Fibroblast of skin of back (primary cell): ENCODE measurements around the gene C1orf198.

Source experiments
- DNase-seq: peaks from one replicate; pipeline ENCODE4 v3.0.0-alpha.2; 2013

Gene C1orf198

DNA sequence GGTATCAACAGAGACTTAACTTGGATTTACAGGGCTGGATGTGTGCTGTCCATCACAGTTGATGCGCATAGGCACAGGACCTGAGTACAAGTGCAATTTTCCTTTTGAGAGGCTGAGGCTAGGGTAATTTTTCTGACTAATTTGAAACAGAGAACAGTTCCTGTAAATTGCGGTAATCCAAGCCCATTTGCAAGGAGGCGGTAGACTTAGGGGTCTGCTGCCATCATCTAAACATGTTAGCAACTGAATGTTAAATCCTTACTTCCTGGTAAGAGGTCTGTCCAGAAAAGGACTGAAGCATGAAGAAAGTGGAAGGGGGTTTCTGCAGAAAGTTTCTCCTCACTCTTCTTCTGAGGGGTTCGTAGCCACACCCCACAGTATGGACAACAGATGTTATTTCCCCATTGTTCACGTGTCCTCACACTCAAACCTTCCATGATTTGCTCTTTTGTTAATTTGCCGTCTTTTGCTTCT, 23.7 kb upstream of the C1orf198 start:
- no peak for DNase-seq

DNA sequence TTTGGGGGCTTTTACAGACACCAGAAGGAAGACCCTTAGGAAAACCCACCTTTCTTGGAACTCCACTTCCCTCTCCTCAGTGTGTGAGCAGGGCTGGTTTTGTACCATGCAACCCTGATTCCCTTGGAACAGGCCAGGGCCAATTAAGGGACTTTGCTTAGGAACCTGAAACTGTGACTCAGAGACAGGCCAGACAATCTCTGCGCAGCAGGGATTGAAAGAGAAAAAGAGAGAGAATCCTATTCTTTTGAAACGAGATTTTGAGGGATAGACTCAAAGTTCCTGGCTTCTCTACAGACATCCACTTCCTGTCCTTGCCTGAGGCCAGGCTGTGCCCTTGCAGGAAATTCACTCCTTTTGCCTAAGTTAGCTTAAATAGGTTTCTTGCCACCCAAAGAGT, 23.1 kb upstream of the C1orf198 start:
- no peak for DNase-seq

DNA sequence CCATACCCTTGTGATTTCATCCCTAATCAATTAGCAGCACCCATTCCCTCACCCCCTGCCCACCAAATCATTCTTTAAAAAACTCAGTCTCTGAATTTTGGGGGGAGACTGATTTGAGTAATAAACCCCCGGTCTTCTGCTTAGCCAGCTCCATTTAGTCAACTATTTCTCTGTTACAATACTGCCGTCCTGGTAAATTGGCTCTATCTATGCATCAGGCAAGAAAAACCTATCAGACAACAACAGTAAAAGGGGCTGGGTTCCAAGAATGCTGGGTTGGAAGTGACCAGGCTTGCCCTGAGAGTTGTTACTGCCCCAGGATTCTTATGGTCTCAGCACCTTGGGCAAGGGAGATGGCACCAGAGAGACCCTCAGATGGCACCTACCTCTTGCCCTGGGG, 16.3 kb upstream of the C1orf198 start:
- no peak for DNase-seq

DNA sequence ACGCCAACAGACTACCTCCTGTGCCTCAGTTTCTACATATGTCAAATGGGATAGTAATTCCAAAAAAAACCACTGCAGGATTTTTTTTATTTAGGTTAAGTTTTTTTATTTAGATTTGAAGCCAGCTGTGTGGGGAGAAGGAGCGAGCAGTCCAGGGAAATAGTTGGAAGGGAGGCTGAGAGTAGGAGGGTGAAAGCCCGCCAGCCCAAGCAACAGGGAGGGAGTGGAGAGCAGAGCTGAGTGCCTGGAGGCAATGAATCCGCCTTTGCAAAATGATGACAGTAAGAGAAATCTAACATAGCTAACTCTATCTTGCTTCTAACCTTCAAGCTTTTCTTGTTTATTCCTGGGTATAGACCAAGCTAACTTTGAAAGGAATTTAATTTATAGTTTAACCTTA, 15.6 kb upstream of the C1orf198 start:
- no peak for DNase-seq

DNA sequence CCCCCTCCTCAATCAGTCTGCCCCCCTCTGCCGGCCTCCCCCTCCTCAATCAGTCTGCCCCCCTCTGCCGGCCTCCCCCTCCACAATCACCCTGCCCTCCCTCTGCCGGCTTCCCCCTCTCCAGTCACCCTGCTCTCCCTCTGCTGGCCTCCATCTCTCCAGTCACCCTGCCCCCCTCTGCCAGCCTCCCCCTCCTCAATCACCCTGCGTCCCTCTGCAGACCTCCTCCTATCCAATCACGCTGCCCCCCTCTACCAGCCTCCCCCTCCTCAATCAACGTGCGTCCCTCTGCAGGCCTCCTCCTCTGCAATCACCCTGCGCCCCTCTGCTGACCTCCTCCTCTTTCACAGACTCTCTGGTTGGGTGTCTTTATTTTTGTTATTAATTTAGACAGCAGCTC, 11.5 kb upstream of the C1orf198 start:
- no peak for DNase-seq

DNA sequence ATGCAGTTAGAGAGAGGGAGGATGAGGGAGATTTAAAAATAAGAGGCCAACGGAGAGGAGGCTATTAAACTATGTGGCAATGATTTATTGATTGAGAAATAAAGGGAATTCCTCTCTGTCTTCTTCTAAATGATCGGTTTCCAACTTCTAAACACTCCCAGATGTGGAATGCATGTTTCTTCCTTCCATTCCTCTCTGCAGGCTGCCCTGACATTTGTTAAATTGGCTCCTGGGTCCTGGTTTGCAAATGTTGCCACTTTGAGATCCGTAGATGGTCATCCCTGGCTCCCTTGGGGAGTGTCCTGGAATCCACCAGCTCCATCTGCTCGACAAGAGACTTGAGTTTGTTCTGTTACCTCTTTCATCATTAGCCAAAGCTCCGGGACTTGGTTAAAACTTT, 10.3 kb upstream of the C1orf198 start:
- DNase-seq = peak; percentile 83

DNA sequence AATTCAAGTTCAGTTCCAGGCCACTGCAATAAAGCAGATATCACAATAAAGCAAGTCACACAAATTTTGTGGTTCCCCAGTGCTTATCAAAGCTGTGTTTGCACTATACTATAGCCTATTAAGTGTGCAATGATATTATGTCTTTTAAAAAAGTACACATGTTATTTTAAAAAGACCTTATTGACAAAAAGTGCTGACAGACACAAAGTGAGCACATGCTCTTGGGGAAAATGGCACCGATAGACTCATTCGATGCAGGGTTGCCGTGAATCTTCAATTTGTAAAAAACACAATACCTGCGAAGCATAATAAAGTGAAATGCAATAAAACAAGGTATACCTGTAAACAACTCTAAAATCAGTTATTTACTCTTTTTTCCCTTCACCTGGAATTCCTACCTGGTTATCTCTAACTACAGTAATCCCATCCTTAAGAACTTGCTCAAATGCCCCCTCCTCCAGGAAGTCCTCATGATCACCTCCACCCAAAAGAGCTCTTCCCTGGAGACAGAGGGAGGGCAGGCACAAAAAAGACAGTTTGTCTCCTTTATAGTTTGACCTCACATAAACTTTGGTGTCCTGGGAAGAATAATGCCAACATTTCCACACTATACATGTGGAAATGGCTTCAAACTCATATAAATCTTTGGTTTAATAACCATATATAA, 9.7 kb upstream of the C1orf198 start:
- DNase-seq = no peak

DNA sequence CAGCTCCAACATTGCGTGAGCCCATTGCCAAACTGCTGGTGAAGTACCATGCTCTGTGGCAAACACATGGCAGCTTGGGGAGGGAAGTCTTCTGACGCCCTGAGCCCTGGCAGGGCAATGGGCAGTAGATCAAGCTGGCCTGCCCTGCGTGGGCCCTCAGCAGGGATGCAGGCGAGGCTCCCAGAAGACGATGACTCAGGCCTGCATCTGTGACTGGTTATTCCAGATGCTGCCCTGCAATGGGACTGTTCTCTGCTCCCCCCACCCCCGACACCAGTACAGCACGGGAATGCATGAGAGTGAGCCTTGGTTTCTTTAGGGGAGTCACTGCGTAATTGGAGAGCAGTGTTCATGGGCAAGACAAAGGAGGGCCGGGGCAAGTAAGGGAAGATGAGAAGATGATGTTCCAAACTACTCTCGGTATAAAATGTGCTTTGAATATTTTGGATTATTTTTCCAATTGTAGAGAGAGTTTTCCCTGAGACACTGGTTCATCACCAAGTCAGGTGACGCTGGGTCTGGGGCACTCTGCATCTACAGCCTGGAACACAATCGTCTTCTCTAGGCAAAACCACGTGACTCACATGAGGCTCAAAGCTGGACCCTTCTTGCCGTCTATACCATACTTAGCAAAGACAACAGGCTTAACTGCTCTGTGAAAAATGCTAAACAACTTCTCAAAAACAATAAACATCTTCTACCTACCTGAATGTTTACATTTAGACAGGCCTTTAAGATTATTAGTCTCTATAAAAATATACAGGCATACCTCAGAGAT, 9.0 kb upstream of the C1orf198 start:
- DNase-seq = peak; percentile 82

DNA sequence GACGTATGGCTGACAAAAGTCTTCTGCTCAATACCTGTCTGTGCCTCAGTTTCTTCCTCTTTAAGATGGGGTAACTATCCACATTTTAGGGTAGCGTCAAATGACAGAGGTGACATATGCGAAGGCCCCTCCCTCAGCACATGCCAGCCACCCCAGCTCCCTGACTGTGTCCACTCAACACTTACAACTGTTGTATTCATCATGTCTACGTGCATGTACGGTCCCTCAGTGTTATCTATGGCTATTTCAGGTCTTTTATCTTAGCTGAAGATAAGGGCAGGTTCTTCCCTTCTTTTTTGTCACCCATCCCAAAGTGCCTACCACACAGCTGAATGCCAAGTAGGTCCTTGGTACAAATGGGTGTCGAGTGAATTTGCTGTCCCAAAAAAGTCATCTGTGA, 8.3 kb upstream of the C1orf198 start:
- DNase-seq = no peak

DNA sequence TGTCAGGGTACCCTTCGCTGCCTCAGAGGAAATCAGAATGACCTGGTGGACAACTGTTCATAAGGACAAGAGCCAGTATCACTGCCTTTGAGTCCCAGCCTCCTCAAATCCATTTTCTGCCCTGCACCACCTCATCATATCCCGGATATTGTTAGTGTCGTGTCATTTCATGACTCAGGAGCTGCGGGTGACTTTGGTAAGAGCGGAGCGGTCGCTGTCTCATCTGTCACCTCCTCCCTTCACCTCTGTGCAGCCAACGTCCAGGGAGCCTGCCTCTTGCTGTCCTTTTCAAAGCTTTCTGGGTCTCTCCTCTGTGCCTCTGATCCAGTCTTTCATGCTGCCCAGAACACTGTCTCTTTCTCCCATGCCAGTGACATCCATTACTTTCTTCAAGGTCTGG, 7.0 kb upstream of the C1orf198 start:
- no peak for DNase-seq

DNA sequence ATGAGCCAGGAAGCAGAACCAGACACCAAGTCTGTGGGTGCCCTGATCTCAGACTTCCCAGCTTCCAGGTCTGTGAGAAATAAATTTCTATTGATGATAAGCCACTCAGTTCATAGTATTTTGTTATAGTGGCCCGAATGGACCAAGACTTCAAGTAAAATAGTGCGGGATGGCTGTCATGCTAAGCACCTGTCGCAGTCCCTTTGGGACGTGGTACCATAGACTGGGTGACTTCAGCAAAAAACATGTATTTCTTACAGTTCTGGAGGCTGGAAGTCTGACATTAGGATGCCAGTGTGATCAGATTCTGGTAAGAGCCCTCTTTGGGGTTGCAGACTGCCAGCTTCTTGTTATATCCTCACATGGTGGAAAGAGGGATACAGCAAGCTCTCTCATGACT, 2.6 kb upstream of the C1orf198 start:
- no peak for DNase-seq

DNA sequence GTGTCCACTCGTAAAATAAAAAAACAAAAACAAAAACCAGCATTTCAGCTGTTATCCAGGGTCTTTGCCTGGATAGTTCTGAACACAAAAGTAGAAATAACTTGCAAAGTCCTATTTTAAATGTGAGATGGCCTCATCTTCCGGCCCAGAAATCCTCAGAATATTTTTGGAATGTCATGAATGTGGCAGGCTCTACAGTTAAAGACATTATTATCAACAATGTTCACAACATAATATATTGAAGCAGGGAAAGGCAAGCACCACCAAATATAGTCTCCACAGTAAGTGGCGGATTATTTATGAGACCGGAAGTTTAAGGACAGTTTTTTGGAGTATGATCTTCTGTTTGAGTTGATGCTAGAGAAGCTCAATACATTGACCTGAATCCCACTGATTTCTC, 1.2 kb upstream of the C1orf198 start:
- DNase-seq = peak; percentile 91

DNA sequence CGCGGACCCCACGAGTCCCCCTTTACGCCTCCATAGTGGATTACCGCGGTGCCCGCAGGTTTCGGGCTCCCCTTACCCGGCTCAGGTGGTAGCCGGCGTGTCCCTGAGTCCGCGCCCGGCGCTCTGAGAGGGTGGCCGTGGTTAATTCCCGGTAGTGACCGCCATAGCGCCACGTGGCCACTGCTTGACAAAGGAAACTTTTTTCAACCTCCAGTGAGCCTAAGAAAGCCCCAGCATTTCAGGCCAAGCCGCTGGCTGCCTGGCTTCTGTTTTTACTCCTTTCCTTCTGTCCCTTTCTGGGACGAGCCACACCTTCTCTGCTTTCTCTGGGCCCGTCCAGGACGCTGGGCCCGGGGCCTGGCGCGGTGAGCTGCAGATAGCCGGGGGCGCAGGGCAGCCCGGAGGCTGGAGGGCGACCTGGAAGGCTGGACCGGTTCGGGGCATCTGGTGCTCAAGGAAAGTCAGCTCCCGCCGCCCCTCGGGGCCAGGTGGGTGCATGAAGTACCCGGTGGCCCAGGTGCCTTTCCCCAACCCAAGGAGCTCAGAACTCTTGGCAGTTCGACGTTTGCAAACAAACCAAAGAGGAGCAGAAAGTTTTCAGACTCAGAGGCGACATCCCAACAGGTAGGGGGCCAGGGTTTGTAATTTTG, 540 bp upstream of the C1orf198 start:
- peak; percentile 74 for DNase-seq

DNA sequence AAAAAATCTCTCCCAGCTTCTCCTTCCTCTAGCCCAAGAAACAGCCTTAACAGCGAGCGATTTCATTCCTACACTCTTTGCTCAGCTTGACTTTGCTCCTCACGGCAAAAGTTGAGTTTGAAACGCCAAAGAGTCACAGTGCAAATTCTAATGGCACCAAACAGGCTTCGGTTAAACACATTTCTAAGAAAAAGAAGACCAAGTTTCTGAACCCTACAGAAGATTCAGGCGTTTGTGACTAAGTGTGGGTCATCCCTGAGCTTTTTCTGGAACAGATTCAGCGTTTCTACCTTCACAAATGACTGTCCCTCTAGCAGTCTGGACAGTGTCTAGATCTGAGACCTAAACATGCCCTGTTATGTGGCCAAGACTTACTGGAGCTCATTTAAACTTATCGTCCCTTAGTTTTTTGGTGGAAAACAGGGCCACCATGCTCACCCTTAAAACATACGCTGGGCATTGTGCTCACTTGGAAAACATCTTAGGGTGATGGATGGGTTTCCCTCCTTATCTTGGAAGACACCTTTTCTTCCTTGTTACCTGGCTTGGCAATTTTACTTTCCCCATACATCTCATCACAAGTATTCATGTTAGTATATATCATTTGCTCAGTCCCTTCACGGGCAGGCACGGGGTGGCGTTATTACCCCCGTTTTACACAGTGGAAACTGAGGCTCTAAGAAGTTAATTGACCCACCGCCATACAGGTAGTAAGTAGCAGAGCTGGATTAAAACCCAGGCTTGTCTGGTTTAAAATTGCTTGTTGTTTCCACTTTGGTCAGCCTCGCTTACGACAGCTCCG, 1.0 kb downstream of the C1orf198 start:
- no peak for DNase-seq

DNA sequence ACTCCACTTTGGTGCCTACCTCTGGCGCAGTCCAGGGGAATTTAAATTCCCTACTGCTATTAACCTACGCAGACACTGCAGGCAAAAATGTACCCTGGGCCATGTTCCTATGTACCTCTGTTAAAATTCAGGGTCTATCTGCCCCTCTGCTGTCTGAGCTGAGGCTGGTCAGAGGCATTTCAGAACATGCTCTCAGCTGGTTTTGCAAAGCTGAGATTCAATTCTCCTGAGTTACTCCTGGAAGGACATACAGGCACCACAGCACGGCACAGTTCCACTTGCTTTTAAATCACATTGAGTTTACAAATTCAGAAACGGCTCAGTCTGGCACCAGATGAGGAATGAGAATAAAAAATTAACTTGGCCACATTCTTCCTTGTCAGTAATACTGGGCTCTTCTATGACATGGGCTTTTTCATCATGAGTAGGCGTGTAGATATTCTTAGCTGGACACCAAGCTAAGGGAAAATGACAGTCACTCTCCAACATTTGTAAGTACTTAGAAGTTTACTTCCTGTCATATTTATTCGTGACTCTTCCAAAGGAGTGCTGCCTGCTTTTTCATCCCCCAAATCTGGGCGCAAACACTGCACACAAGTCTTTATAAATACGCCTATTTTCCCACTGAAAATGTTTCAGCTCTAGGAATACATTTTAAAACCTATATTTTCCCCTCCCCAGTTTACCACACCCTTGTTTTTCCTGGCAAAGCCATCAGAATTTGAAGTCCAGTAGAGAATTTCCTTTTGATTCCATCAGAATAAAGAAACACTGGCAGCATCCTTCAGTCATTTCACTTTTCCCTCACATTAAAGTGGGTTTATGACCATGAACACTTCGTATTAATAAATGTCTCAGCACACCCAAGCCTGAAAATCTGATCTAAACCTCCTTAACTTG, 1.9 kb downstream of the C1orf198 start:
- DNase-seq = peak; percentile 79

DNA sequence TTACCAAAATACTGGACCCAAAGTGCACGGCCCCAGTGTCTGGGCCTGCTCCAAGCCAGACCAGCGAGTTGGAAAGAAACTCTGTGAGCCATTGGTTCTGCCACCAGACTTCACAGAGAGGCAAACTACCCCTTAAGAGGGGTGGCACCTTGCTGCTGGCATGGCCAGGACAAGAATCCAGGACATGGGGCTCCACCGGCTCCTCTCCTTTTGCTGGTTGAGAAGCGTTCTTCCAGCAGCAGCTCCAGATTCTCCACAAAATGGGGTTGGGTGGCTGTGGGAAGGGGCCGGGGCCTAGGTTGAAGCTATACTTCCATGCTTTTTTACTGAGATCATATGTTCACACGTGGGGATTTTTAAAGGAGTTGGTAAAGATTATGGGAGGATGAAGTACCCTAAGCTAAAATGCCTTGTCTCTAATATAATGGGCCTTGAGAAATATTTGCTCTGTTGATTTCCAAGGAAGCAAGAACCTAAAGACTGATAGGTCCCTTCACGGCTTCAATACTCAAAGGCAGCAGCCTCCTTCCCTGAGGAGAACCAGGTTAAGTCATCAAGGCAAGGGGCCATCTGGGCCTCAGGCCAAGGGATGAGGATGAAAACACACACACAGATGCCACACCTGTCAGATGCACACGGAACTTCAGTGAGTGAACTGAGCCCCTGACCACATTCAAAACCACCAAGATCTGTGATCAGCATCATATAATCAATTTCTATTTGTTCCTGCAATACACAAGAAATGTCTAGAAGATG, 3.1 kb downstream of the C1orf198 start:
- DNase-seq = no peak

DNA sequence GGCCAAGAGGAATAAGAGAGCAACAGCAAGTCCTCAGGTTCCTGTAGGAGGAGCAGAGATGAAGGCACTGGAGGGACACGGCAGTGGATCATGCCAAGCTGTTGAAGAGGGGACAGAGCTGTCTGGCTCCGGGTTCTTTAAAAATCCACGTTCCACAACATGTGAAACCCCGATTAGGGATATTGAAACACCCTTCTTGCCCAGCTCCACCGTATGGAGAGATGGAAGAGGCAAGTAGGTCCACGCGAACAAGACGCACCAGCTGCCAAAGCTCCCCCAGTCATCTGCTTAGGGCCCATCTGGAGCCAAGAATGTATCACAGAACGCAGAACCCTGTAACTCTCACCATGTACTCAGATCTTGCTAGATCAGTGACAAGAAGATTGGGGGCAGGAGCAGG, 3.9 kb downstream of the C1orf198 start:
- no peak for DNase-seq

DNA sequence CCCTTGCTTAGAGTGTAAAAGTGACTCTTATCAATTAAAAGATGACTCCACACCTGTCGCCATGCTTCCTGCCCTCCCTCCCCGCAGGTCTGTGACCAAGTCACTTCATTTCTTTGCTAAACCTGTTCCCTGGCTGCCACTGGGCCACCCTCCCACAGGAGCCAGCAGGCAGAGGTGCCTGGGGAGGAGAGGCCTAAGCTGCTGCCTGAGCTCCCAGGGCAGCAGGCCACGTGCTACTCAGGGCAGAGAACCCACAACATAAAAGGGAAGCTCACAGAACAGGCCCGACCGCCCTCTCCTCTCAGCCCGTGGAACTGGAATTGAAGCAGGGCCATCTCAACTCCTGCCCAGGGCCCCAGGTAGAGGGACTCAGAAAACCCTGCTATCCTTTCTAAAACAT, 4.9 kb downstream of the C1orf198 start:
- DNase-seq = no peak

DNA sequence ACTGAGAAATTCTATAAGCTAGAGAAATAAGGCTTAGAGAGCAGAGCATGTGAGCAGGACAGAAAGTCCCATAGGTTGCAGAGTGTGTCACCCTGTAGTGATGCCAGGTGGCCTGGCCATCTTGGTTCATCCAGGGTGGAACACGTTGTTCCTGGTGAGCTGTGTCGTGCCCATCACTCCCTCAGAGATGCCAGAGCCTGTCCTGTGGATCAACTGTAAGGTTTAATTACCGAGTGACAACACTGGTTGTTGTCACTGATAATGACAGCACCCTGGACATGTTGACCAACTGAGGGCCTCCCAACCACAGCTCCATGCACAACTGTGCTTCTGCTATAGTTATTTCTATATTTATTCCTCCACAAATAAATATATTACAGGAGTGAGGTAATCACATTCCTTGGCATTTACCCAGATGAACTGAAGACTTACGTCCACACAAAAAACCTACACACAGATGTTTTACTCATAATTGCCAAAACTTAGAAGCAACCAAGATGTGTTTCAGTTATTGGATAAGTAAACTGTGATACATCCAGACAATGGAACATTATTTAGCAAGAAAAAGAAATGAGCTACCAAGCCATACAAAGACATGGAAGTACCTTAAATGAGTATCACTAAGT, 6.2 kb downstream of the C1orf198 start:
- peak; percentile 65 for DNase-seq

DNA sequence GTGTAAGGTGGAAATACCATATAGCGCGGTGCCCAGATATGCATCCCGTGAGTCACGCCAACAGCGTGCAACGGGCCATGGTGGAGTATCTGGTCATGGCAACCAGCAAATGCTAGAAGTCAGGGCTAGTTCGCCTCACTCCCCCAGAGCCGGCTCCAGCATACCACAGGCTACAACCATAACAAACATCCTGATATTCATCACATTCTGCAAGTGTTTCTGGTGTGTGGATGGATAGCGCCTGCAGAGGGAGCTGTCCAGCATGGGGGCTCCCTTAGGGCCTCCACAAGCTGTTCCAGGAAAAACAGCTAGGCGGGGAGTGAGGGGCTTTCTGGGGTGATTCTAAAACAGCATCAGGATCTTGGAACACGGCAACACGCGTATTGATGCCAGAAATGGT, 6.8 kb downstream of the C1orf198 start:
- no peak for DNase-seq
